ENCODE measurements around the gene C2CD2.

C2CD2 gene

GRCh38 chr21:41892726-41893125 lies 61.1 kb downstream of the C2CD2 start:
- no peak for DNase-seq (ENCODE audit: extremely low read depth, low read depth)
- H3K4me3 ChIP-seq (replicated peaks; ENCODE audit: low read depth, low read length) = no peak overlapping the region
- no peak for TF ChIP-seq CTCF (IDR thresholded peaks at IDR 0.05; ENCODE audit: low read depth, low read length, missing control alignments)

- DNase-seq (ENCODE audit: extremely low read depth, low read depth) = no peak
- H3K4me3 ChIP-seq (replicated peaks; ENCODE audit: low read depth, low read length) = no peak overlapping the region
- TF ChIP-seq CTCF (IDR thresholded peaks at IDR 0.05; ENCODE audit: low read depth, low read length, missing control alignments) = no peak
These were observed 62.7 kb downstream of the C2CD2 start for GRCh38 chr21:41891132-41891531.

GRCh38 chr21:41890355-41890754 lies 63.5 kb downstream of the C2CD2 start:
- no peak overlapping the region for H3K4me3 ChIP-seq (replicated peaks; ENCODE audit: low read depth, low read length)
- DNase-seq (ENCODE audit: extremely low read depth, low read depth) = no peak
- no peak for TF ChIP-seq CTCF (IDR thresholded peaks at IDR 0.05; ENCODE audit: low read depth, low read length, missing control alignments)

- H3K4me3 ChIP-seq (replicated peaks; ENCODE audit: low read depth, low read length) = no peak overlapping the region
- no peak for TF ChIP-seq CTCF (IDR thresholded peaks at IDR 0.05; ENCODE audit: low read depth, low read length, missing control alignments)
- DNase-seq (ENCODE audit: extremely low read depth, low read depth) = no peak
These were observed 65.0 kb downstream of the C2CD2 start for GRCh38 chr21:41888749-41889376.

GRCh38 chr21:41887667-41888066 lies 66.2 kb downstream of the C2CD2 start:
- no peak overlapping the region for H3K4me3 ChIP-seq (replicated peaks; ENCODE audit: low read depth, low read length)
- DNase-seq (ENCODE audit: extremely low read depth, low read depth) = no peak
- TF ChIP-seq CTCF (IDR thresholded peaks at IDR 0.05; ENCODE audit: low read depth, low read length, missing control alignments) = no peak

- H3K4me3 ChIP-seq (replicated peaks; ENCODE audit: low read depth, low read length) = no peak overlapping the region
- DNase-seq (ENCODE audit: extremely low read depth, low read depth) = no peak
- no peak for TF ChIP-seq CTCF (IDR thresholded peaks at IDR 0.05; ENCODE audit: low read depth, low read length, missing control alignments)
These were observed 67.5 kb downstream of the C2CD2 start for GRCh38 chr21:41886328-41886727.

Measured in HFF-Myc (cell line).